ENCODE results near the gene MRTFB.

The MRTFB gene

DNA sequence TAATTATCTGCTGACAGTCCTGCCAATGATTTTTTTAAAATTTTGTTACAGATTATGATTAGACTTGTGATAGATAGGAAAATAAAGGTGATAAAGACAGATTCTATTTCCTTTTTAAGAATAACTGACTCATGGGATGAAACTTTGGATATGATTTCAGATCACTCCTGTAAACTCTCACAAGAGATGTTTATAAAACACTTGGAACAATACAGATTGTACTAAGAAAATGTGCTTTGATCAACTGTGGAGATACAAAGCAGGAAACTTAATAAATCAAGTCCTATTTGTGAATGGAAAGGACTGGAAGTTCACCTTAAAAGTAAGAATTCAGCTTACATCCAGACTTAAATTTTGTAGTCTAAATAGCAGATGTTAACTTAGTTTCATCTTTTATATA is 21.4 kb downstream of the MRTFB start:
- Histone ChIP-seq H3K18ac (ENCODE audit: low read depth in 1 of 2, low read length in 2 of 2) (no peak overlapping the region), H3K4me3 (ENCODE audit: insufficient read depth in 1 of 2, low read depth in 1 of 2, low read length in 2 of 2) (no peak overlapping the region), H4K8ac (ENCODE audit: low read length) (no peak overlapping the region), H2BK5ac (ENCODE audit: low read depth, low read length, poor library complexity, severe bottlenecking) (no peak overlapping the region), H3K9me3 (ENCODE audit: control insufficient read depth, low read length) (no peaks in the 10 kb centered on the region), H3K4ac (ENCODE audit: low read depth in 1 of 2, low read length in 2 of 2) (no peak overlapping the region), H2BK12ac (ENCODE audit: low read length in 2 of 2) (no peak overlapping the region), H3K4me2 (ENCODE audit: low read length, poor library complexity, severe bottlenecking) (no peak overlapping the region), H3K4me1 (ENCODE audit: control insufficient read depth, insufficient read depth, low read depth, low read length) (peaks cover 3% of the 10 kb centered on the region), H3K79me1 (replicated peaks; ENCODE audit: low read length, poor library complexity, severe bottlenecking) (peaks cover 23% of the 10 kb centered on the region), H3K27me3 (ENCODE audit: control insufficient read depth in 1 of 2, insufficient read depth in 1 of 2, low read length in 2 of 2) (no peaks in the 10 kb centered on the region), H2BK120ac (ENCODE audit: low read depth, low read length) (no peak overlapping the region), H2AK5ac (ENCODE audit: low read length, severe bottlenecking) (no peak overlapping the region), H2AFZ (ENCODE audit: low read depth, low read length) (no peak overlapping the region), H3K9ac (ENCODE audit: low read length) (no peak overlapping the region), H3K27ac (ENCODE audit: low read length, poor library complexity, severe bottlenecking) (no peak overlapping the region), H4K91ac (ENCODE audit: low read length) (no peak overlapping the region), H3K23ac (ENCODE audit: low read length in 2 of 2) (no peak overlapping the region), H3K14ac (ENCODE audit: low read length in 2 of 2) (no peak overlapping the region), H2BK15ac (ENCODE audit: low read depth, poor library complexity, severe bottlenecking) (no peak overlapping the region), H3K36me3 (ENCODE audit: control insufficient read depth in 1 of 2, insufficient read depth in 2 of 2, low read depth in 1 of 2, low read length in 2 of 2) (peaks cover 0 to 2% of the 10 kb centered on the region in 2 experiments)
- DNase-seq, result no peak

- H4K8ac ChIP-seq (ENCODE audit: low read length), result no peak overlapping the region
- no peak overlapping the region for H3K9ac ChIP-seq (ENCODE audit: low read length)
- no peak overlapping the region for H2AFZ ChIP-seq (ENCODE audit: low read depth, low read length)
- no peak overlapping the region for H3K23ac ChIP-seq (ENCODE audit: low read length in 2 of 2)
- H2BK5ac ChIP-seq (ENCODE audit: low read depth, low read length, poor library complexity, severe bottlenecking), result no peak overlapping the region
- peaks cover 3% of the 10 kb centered on the region for H3K4me1 ChIP-seq (ENCODE audit: control insufficient read depth, insufficient read depth, low read depth, low read length)
- H2BK12ac ChIP-seq (ENCODE audit: low read length in 2 of 2), result no peak overlapping the region
- no peak overlapping the region for H3K14ac ChIP-seq (ENCODE audit: low read length in 2 of 2)
- H3K9me3 ChIP-seq (ENCODE audit: control insufficient read depth, low read length), result no peaks in the 10 kb centered on the region
- H3K18ac ChIP-seq (ENCODE audit: low read depth in 1 of 2, low read length in 2 of 2), result no peak overlapping the region
- H3K27ac ChIP-seq (ENCODE audit: low read length, poor library complexity, severe bottlenecking), result no peak overlapping the region
- no peak overlapping the region for H3K4me2 ChIP-seq (ENCODE audit: low read length, poor library complexity, severe bottlenecking)
- H2BK120ac ChIP-seq (ENCODE audit: low read depth, low read length), result no peak overlapping the region
- peaks cover 16% of the 10 kb centered on the region for H3K79me1 ChIP-seq (replicated peaks; ENCODE audit: low read length, poor library complexity, severe bottlenecking)
- H2BK15ac ChIP-seq (ENCODE audit: low read depth, poor library complexity, severe bottlenecking), result no peak overlapping the region
- H2AK5ac ChIP-seq (ENCODE audit: low read length, severe bottlenecking), result no peak overlapping the region
- no peak overlapping the region for H3K4ac ChIP-seq (ENCODE audit: low read depth in 1 of 2, low read length in 2 of 2)
- no peak overlapping the region for H4K91ac ChIP-seq (ENCODE audit: low read length)
- 92% methylated on average over 9 of the region's 9 CpGs for WGBS
- no peaks in the 10 kb centered on the region for H3K27me3 ChIP-seq (ENCODE audit: control insufficient read depth in 1 of 2, insufficient read depth in 1 of 2, low read length in 2 of 2)
- no peak for DNase-seq
- H3K4me3 ChIP-seq (ENCODE audit: insufficient read depth in 1 of 2, low read depth in 1 of 2, low read length in 2 of 2), result no peak overlapping the region
- peaks cover 0 to 2% of the 10 kb centered on the region in 2 experiments for H3K36me3 ChIP-seq (ENCODE audit: control insufficient read depth in 1 of 2, insufficient read depth in 2 of 2, low read depth in 1 of 2, low read length in 2 of 2)
These were observed 24.9 kb downstream of the MRTFB start for GRCh38 chr16:14095883-14096551.

DNA sequence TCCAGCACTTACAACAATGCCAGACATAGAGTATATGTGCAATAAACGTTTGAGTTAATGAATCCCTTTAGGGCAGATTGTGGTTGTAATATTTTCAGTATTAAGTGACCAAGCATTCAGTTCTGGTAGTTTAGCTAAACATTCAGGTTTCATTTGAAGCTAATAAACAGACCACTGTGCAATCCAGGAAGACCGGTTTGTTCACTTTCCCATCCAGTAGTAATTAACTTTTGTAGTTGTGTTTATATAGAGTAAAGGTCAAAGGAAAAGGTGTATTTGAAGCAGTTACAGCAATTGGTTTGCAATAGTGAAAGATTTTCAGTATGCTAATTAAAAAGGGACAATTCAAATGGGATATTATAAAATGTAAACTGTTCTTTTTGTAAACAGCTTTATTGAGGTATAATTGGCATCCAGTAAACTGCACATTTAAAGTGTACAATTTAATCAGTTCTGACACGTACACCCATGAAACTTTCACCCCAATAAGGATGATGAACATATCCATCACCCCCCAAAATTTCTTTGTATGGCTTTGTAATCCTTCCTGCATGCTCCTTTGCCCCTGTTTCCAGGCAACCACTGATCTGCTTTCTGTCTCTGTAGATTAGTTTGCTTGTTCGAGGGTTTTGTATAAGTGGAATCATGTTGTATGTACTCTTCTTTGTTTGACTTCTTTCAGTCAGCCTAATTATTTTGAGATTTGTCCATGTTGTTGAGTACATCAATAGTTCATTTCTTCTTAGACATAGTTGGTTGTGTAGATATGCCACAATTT is 26.3 kb downstream of the MRTFB start:
- Histone ChIP-seq H3K36me3 (ENCODE audit: control insufficient read depth in 1 of 2, insufficient read depth in 2 of 2, low read depth in 1 of 2, low read length in 2 of 2) (peaks cover 0 to 2% of the 10 kb centered on the region in 2 experiments), H3K9ac (ENCODE audit: low read length) (no peak overlapping the region), H4K8ac (ENCODE audit: low read length) (no peak overlapping the region), H2AK5ac (ENCODE audit: low read length, severe bottlenecking) (no peak overlapping the region), H2BK5ac (ENCODE audit: low read depth, low read length, poor library complexity, severe bottlenecking) (no peak overlapping the region), H3K27me3 (ENCODE audit: control insufficient read depth in 1 of 2, insufficient read depth in 1 of 2, low read length in 2 of 2) (no peaks in the 10 kb centered on the region), H2BK120ac (ENCODE audit: low read depth, low read length) (no peak overlapping the region), H3K4me1 (ENCODE audit: control insufficient read depth, insufficient read depth, low read depth, low read length) (peaks cover 3% of the 10 kb centered on the region), H4K91ac (ENCODE audit: low read length) (no peak overlapping the region), H3K18ac (ENCODE audit: low read depth in 1 of 2, low read length in 2 of 2) (no peak overlapping the region), H3K9me3 (ENCODE audit: control insufficient read depth, low read length) (no peaks in the 10 kb centered on the region), H2AFZ (ENCODE audit: low read depth, low read length) (no peak overlapping the region), H2BK12ac (ENCODE audit: low read length in 2 of 2) (no peak overlapping the region), H3K23ac (ENCODE audit: low read length in 2 of 2) (no peak overlapping the region), H3K14ac (ENCODE audit: low read length in 2 of 2) (no peak overlapping the region), H3K4me2 (ENCODE audit: low read length, poor library complexity, severe bottlenecking) (no peak overlapping the region), H3K79me1 (replicated peaks; ENCODE audit: low read length, poor library complexity, severe bottlenecking) (peaks cover 12% of the 10 kb centered on the region), H2BK15ac (ENCODE audit: low read depth, poor library complexity, severe bottlenecking) (no peak overlapping the region), H3K27ac (ENCODE audit: low read length, poor library complexity, severe bottlenecking) (no peak overlapping the region), H3K4me3 (ENCODE audit: insufficient read depth in 1 of 2, low read depth in 1 of 2, low read length in 2 of 2) (no peak overlapping the region), H3K4ac (ENCODE audit: low read depth in 1 of 2, low read length in 2 of 2) (no peak overlapping the region)
- DNase-seq, result peak; percentile 38
- WGBS, result 17% methylated on average over 4 of the region's 4 CpGs

GRCh38 chr16:14098081-14098480 is 27.0 kb downstream of the MRTFB start:
- no peak overlapping the region for H3K9ac ChIP-seq (ENCODE audit: low read length)
- H3K9me3 ChIP-seq (ENCODE audit: control insufficient read depth, low read length), result no peaks in the 10 kb centered on the region
- H3K23ac ChIP-seq (ENCODE audit: low read length in 2 of 2), result no peak overlapping the region
- H3K18ac ChIP-seq (ENCODE audit: low read depth in 1 of 2, low read length in 2 of 2), result no peak overlapping the region
- H3K27me3 ChIP-seq (ENCODE audit: control insufficient read depth in 1 of 2, insufficient read depth in 1 of 2, low read length in 2 of 2), result no peaks in the 10 kb centered on the region
- H2BK5ac ChIP-seq (ENCODE audit: low read depth, low read length, poor library complexity, severe bottlenecking), result no peak overlapping the region
- H3K36me3 ChIP-seq (ENCODE audit: control insufficient read depth in 1 of 2, insufficient read depth in 2 of 2, low read depth in 1 of 2, low read length in 2 of 2), result peaks cover 0 to 2% of the 10 kb centered on the region in 2 experiments
- no peak overlapping the region for H2AFZ ChIP-seq (ENCODE audit: low read depth, low read length)
- H3K27ac ChIP-seq (ENCODE audit: low read length, poor library complexity, severe bottlenecking), result no peak overlapping the region
- no peak overlapping the region for H3K14ac ChIP-seq (ENCODE audit: low read length in 2 of 2)
- no peak overlapping the region for H3K4me3 ChIP-seq (ENCODE audit: insufficient read depth in 1 of 2, low read depth in 1 of 2, low read length in 2 of 2)
- H2BK120ac ChIP-seq (ENCODE audit: low read depth, low read length), result no peak overlapping the region
- no peak overlapping the region for H3K4me2 ChIP-seq (ENCODE audit: low read length, poor library complexity, severe bottlenecking)
- H3K4ac ChIP-seq (ENCODE audit: low read depth in 1 of 2, low read length in 2 of 2), result no peak overlapping the region
- DNase-seq, result peak; percentile 26
- no peak overlapping the region for H4K91ac ChIP-seq (ENCODE audit: low read length)
- H3K4me1 ChIP-seq (ENCODE audit: control insufficient read depth, insufficient read depth, low read depth, low read length), result peaks cover 3% of the 10 kb centered on the region
- no peak overlapping the region for H2BK15ac ChIP-seq (ENCODE audit: low read depth, poor library complexity, severe bottlenecking)
- WGBS, result no CpG with 5 or more reads among the region's 2 CpGs
- H2BK12ac ChIP-seq (ENCODE audit: low read length in 2 of 2), result no peak overlapping the region
- peaks cover 17% of the 10 kb centered on the region for H3K79me1 ChIP-seq (replicated peaks; ENCODE audit: low read length, poor library complexity, severe bottlenecking)
- H2AK5ac ChIP-seq (ENCODE audit: low read length, severe bottlenecking), result no peak overlapping the region
- no peak overlapping the region for H4K8ac ChIP-seq (ENCODE audit: low read length)

Measured in mesenchymal stem cell (in vitro differentiated cells and primary cell).